H9 (cell line): ENCODE results near the gene EMP3. TPM values are rescaled to one million over a fixed set of nuclear protein-coding genes. Genes with fewer than 3 reads are reported as not detected.
A peak's percentile ranks its signal among the peaks of the same experiment; 100 is the strongest.

Experiments
- DNase-seq: peaks from one replicate; pipeline ENCODE4 v3.0.0-alpha.2; 2017
- H2AFZ ChIP-seq: one replicate; pipeline ENCODE4 v1.6.1; 2013; ENCODE audit warnings: mild to moderate bottlenecking, low read length, control low read depth, moderate library complexity
- H2AK5ac ChIP-seq: 2 replicates; pipeline ENCODE4 v1.6.1; 2013; ENCODE audit warnings: low read length, control low read depth, mixed read lengths; ENCODE audit not compliant: insufficient read length
- H2BK120ac ChIP-seq: one replicate; pipeline ENCODE4 v1.6.1; 2013; ENCODE audit warnings: low read depth, mild to moderate bottlenecking, low read length, control low read depth, inconsistent platforms; ENCODE audit not compliant: poor library complexity, severe bottlenecking
- H2BK12ac ChIP-seq: 2 replicates; pipeline ENCODE4 v1.6.1; 2013; ENCODE audit warnings: low read length, control low read depth, mixed read lengths, low read depth; ENCODE audit not compliant: insufficient read length
- H2BK15ac ChIP-seq: 2 replicates; pipeline ENCODE4 v1.6.1; 2013; ENCODE audit warnings: low read depth, low read length, control low read depth
- H2BK20ac ChIP-seq: one replicate; pipeline ENCODE4 v1.6.1; 2013; ENCODE audit warnings: low read depth, mild to moderate bottlenecking, low read length, control low read depth, inconsistent platforms; ENCODE audit not compliant: poor library complexity, severe bottlenecking
- H2BK5ac ChIP-seq: 2 replicates; pipeline ENCODE4 v1.6.1; 2013; ENCODE audit warnings: low read length, control low read depth, mixed read lengths; ENCODE audit not compliant: insufficient read length
- H3K14ac ChIP-seq: 2 replicates; pipeline ENCODE4 v1.6.1; 2013; ENCODE audit warnings: low read length, control low read depth; ENCODE audit not compliant: insufficient read depth
- H3K18ac ChIP-seq: 2 replicates; pipeline ENCODE4 v1.6.1; 2013; ENCODE audit warnings: low read depth, mild to moderate bottlenecking, mixed read lengths, low read length, control low read depth; ENCODE audit not compliant: insufficient read length
- H3K23ac ChIP-seq: 2 replicates; pipeline ENCODE4 v1.6.1; 2013; ENCODE audit warnings: low read length, control low read depth, mixed read lengths, low read depth; ENCODE audit not compliant: insufficient read length
- H3K23me2 ChIP-seq: 2 replicates; pipeline ENCODE4 v1.6.1; 2013; ENCODE audit warnings: low read depth, mild to moderate bottlenecking, mixed read lengths, low read length, control low read depth; ENCODE audit not compliant: insufficient read length, poor library complexity, severe bottlenecking
- H3K27ac ChIP-seq: 2 replicates; pipeline ENCODE4 v1.5.1; 2013; ENCODE audit warnings: low read length, control low read depth, mixed read lengths, low read depth; ENCODE audit not compliant: insufficient read length
- H3K27me3 ChIP-seq: 2 replicates; pipeline ENCODE4 v1.6.1; 2013; ENCODE audit warnings: low read length, control low read depth, inconsistent platforms; ENCODE audit not compliant: insufficient read depth
- H3K4ac ChIP-seq: 2 replicates; pipeline ENCODE4 v1.6.1; 2013; ENCODE audit warnings: low read depth, mild to moderate bottlenecking, control low read depth, inconsistent platforms, low read length, moderate library complexity
- H3K4me1 ChIP-seq: 2 replicates; pipeline ENCODE4 v1.6.1; 2013; ENCODE audit warnings: low read length, control low read depth, inconsistent platforms; ENCODE audit not compliant: insufficient read depth
- H3K4me2 ChIP-seq: 2 replicates; pipeline ENCODE4 v1.6.1; 2013; ENCODE audit warnings: low read length, control low read depth, mixed read lengths; ENCODE audit not compliant: insufficient read length, insufficient read depth
- H3K56ac ChIP-seq: 2 replicates; pipeline ENCODE4 v1.6.1; 2013; ENCODE audit warnings: low read depth, mild to moderate bottlenecking, mixed read lengths, low read length, control low read depth; ENCODE audit not compliant: insufficient read length
- H3K79me1 ChIP-seq: 2 replicates; pipeline ENCODE4 v1.6.1; 2013; ENCODE audit warnings: low read depth, mild to moderate bottlenecking, moderate library complexity, low read length, control low read depth, inconsistent platforms; ENCODE audit not compliant: insufficient read depth, poor library complexity, severe bottlenecking
- H3K79me2 ChIP-seq: 2 replicates; pipeline ENCODE4 v1.6.1; 2013; ENCODE audit warnings: low read length, control low read depth, inconsistent platforms; ENCODE audit not compliant: insufficient read depth
- H3K9ac ChIP-seq: 2 replicates; pipeline ENCODE4 v1.6.1; 2013; ENCODE audit warnings: low read length, control low read depth, mixed read lengths; ENCODE audit not compliant: insufficient read length; ENCODE audit errors: extremely low read depth
- H3K9me3 ChIP-seq: one replicate; pipeline ENCODE4 v1.6.1; 2013; ENCODE audit warnings: low read depth, low read length, inconsistent platforms; ENCODE audit not compliant: control insufficient read depth
- H3T11ph ChIP-seq: one replicate; pipeline ENCODE4 v1.6.1; 2013; ENCODE audit warnings: mild to moderate bottlenecking, low read length, control low read depth, inconsistent platforms
- H4K20me1 ChIP-seq: one replicate; pipeline ENCODE4 v1.6.1; 2013; ENCODE audit not compliant: control insufficient read depth, insufficient read length, insufficient read depth
- H4K5ac ChIP-seq: 2 replicates; pipeline ENCODE4 v1.6.1; 2013; ENCODE audit warnings: low read depth, mild to moderate bottlenecking, mixed read lengths, low read length, control low read depth; ENCODE audit not compliant: insufficient read length
- H4K8ac ChIP-seq: replicated peaks from 2 replicates; pipeline ENCODE4 v1.6.1; 2013; ENCODE audit warnings: low read length, control low read depth, mixed read lengths, low read depth; ENCODE audit not compliant: insufficient read length
- H4K91ac ChIP-seq: 2 replicates; pipeline ENCODE4 v1.6.1; 2013; ENCODE audit warnings: low read depth, mild to moderate bottlenecking, moderate library complexity, mixed read lengths, low read length, control low read depth; ENCODE audit not compliant: insufficient read length
- H3K27ac Mint-ChIP-seq, 3 experiments: 2 replicates in 2 of 3; 3 replicates in 1 of 3; pipeline ENCODE4 v1.8.0; 2020 to 2021; ENCODE audit warnings: mixed read lengths in 3 of 3, mild to moderate bottlenecking in 1 of 3, moderate library complexity in 1 of 3
- H3K27me3 Mint-ChIP-seq: 2 replicates; pipeline ENCODE4 v1.8.0; 2021; ENCODE audit warnings: low read depth, mild to moderate bottlenecking, moderate library complexity, mixed read lengths
- H3K36me3 Mint-ChIP-seq, 3 experiments: 2 replicates in 2 of 3; 3 replicates in 1 of 3; pipeline ENCODE4 v1.8.0; 2020 to 2021; ENCODE audit warnings: low read depth in 3 of 3, mixed read lengths in 3 of 3; ENCODE audit not compliant: insufficient read depth in 1 of 3
- H3K4me1 Mint-ChIP-seq, 2 experiments: 2 replicates each; pipeline ENCODE4 v1.8.0; 2020; ENCODE audit warnings: mixed read lengths in 2 of 2
- H3K4me3 Mint-ChIP-seq, 2 experiments: 2 replicates in 1 of 2; 3 replicates in 1 of 2; pipeline ENCODE4 v1.8.0; 2020 to 2021; ENCODE audit warnings: mild to moderate bottlenecking in 2 of 2, mixed read lengths in 2 of 2, moderate library complexity in 1 of 2
- H3K9me3 Mint-ChIP-seq, 2 experiments: 2 replicates in 1 of 2; 3 replicates in 1 of 2; pipeline ENCODE4 v1.8.0; 2020; ENCODE audit warnings: mild to moderate bottlenecking in 2 of 2, mixed read lengths in 2 of 2, moderate library complexity in 1 of 2
- WGBS: extraction: QIAGEN DNeasy Blood & Tissue Kit; methylation state at CpG from one replicate; pipeline ENCODE4 v1.1.7; 2013; ENCODE audit warnings: missing lambda C conversion rate, low lambda C conversion rate, mixed read lengths; ENCODE audit not compliant: insufficient read length; ENCODE audit errors: extremely low coverage; 5-methylcytosine and 5-hydroxymethylcytosine counted together
- total RNA-seq: library from RNA; stranded (reverse); gene quantifications from 2 replicates; pipeline ENCODE4 v1.2.1, GENCODE V29; 2021
- TF ChIP-seq, protein P1 (sequence below): fragments of 200-600 bp; sonication (generic); conservative IDR thresholded peaks from 3 replicates; pipeline ENCODE4 v1.8.0; 2021; ENCODE audit warnings: antibody characterized with exemption, mild to moderate bottlenecking

EMP3 gene
- total RNA-seq, 1 experiment from 2014 or later = 9.6 TPM

DNA sequence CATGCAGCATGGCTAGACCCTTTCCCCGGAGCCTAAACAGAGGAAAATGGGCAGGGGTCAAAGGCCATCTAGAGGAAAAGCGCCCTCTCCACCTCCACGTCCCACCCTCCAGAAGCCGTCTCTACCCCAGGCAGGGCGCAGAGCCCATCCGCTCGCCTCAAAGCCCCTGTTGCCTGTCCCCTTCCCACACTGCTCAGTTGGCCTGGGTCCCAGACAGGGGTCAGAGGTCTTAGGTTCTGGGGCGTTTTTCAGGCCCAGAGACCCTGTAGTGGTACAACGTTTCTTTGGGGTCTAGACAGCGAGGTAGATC is 38.1 kb downstream of the EMP3 start:
- H3K4me1 ChIP-seq = no peaks in the 10 kb centered on the region; the same call in 1 of the 2 replicates
- Mint-ChIP-seq H3K4me1 (peaks cover 2 to 10% of the 10 kb centered on the region in 2 experiments; a peak in 2 of 4 replicates), H3K4me3 (peak overlapping the region; percentile 77 to 85), H3K27me3 (peaks cover 8% of the 10 kb centered on the region), H3K27ac (peak overlapping the region; percentile 94 to 97 (median 97)), H3K36me3 (peaks cover 2 to 18% (median 9%) of the 10 kb centered on the region in 3 experiments; a peak in 6 of 7 replicates), H3K9me3 (no peaks in the 10 kb centered on the region)
- no peak overlapping the region for H4K91ac ChIP-seq
- TF ChIP-seq, protein P1, sequence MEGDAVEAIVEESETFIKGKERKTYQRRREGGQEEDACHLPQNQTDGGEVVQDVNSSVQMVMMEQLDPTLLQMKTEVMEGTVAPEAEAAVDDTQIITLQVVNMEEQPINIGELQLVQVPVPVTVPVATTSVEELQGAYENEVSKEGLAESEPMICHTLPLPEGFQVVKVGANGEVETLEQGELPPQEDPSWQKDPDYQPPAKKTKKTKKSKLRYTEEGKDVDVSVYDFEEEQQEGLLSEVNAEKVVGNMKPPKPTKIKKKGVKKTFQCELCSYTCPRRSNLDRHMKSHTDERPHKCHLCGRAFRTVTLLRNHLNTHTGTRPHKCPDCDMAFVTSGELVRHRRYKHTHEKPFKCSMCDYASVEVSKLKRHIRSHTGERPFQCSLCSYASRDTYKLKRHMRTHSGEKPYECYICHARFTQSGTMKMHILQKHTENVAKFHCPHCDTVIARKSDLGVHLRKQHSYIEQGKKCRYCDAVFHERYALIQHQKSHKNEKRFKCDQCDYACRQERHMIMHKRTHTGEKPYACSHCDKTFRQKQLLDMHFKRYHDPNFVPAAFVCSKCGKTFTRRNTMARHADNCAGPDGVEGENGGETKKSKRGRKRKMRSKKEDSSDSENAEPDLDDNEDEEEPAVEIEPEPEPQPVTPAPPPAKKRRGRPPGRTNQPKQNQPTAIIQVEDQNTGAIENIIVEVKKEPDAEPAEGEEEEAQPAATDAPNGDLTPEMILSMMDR = no peak
- no peak for DNase-seq
- H3K23ac ChIP-seq = no peak overlapping the region
- H4K8ac ChIP-seq = no peak overlapping the region
- no peak overlapping the region for H2BK5ac ChIP-seq
- peak overlapping the region; percentile 65 for H3K18ac ChIP-seq
- no peaks in the 10 kb centered on the region; the same call in 1 of the 2 replicates for H3K27me3 ChIP-seq
- H2AFZ ChIP-seq = no peak overlapping the region
- peaks cover 5% of the 10 kb centered on the region for H3K23me2 ChIP-seq
- no peaks in the 10 kb centered on the region for H3K79me1 ChIP-seq
- peak overlapping the region; percentile 82 for H3K4me2 ChIP-seq
- no peak overlapping the region for H4K5ac ChIP-seq
- H3K79me2 ChIP-seq = no peaks in the 10 kb centered on the region
- H3K9ac ChIP-seq = peak overlapping the region; percentile 79
- H3K27ac ChIP-seq = peak overlapping the region; percentile 12
- H4K20me1 ChIP-seq = no peaks in the 10 kb centered on the region
- no peak overlapping the region for H3T11ph ChIP-seq
- H2BK12ac ChIP-seq = no peak overlapping the region
- H3K14ac ChIP-seq = peak overlapping the region; percentile 65
- no peaks in the 10 kb centered on the region for H3K9me3 ChIP-seq
- no peak overlapping the region for H2BK120ac ChIP-seq
- H3K4ac ChIP-seq = no peak overlapping the region
- no peak overlapping the region for H2BK20ac ChIP-seq
- H2BK15ac ChIP-seq = no peak overlapping the region
- no CpG with 5 or more reads among the region's 10 CpGs for WGBS
- no peak overlapping the region for H2AK5ac ChIP-seq
- no peak overlapping the region for H3K56ac ChIP-seq
